ENCODE measurements around the gene TMEM175. TPM values are rescaled to one million over a fixed set of nuclear protein-coding genes. Genes with fewer than 3 reads are reported as not detected.
A peak's percentile ranks its signal among the peaks of the same experiment; 100 is the strongest.
"Not testable (repeated sequence)": the region's sequence is repeated elsewhere in the genome, so short reads cannot be mapped to it uniquely, and the experiment has no call there.

The TMEM175 gene
- total RNA-seq, 2 donors from 2014 or later = 20.2 to 24.0 TPM

GRCh38 chr4:929096-929765, 3.0 kb upstream of the TMEM175 start:
- H3K27me3 ChIP-seq = no peaks in the 10 kb centered on the region
- H3K4me1 ChIP-seq = peaks cover 0 to 66% of the 10 kb centered on the region in 2 donors
- TF ChIP-seq CTCF (IDR thresholded peaks at IDR 0.05) = no peak
- H3K4me3 ChIP-seq = no peak overlapping the region
- no peak overlapping the region for H3K27ac ChIP-seq
- no peaks in the 10 kb centered on the region for H3K36me3 ChIP-seq
- no peak for DNase-seq (ENCODE audit: low spot score)
- no peaks in the 10 kb centered on the region for H3K9me3 ChIP-seq

- no peak for DNase-seq (ENCODE audit: low spot score)
- Histone ChIP-seq H3K4me1 (peaks cover 0 to 61% of the 10 kb centered on the region in 2 donors), H3K9me3 (no peaks in the 10 kb centered on the region), H3K27ac (no peak overlapping the region), H3K4me3 (no peak overlapping the region), H3K27me3 (no peaks in the 10 kb centered on the region), H3K36me3 (no peaks in the 10 kb centered on the region)
- no peak for TF ChIP-seq CTCF (IDR thresholded peaks at IDR 0.05)
Observed at GRCh38 chr4:930028-930551, 2.2 kb upstream of the TMEM175 start.

- Histone ChIP-seq H3K27me3 (no peaks in the 10 kb centered on the region), H3K36me3 (no peaks in the 10 kb centered on the region), H3K4me1 (peaks cover 0 to 53% of the 10 kb centered on the region in 2 donors), H3K4me3 (peak overlapping the region; percentile 96 to 100), H3K9me3 (no peaks in the 10 kb centered on the region), H3K27ac (peak overlapping the region in 1 of 2 donors; percentile 92)
- no peak for DNase-seq (ENCODE audit: low spot score)
- no peak for TF ChIP-seq CTCF (IDR thresholded peaks at IDR 0.05)
Observed at GRCh38 chr4:930827-931193, 1.4 kb upstream of the TMEM175 start.

- Histone ChIP-seq H3K4me1 (peaks cover 0 to 48% of the 10 kb centered on the region in 2 donors), H3K9me3 (no peaks in the 10 kb centered on the region), H3K36me3 (no peaks in the 10 kb centered on the region), H3K4me3 (peak overlapping the region; percentile 96 to 100), H3K27ac (peak overlapping the region; percentile 90 to 92), H3K27me3 (no peaks in the 10 kb centered on the region)
- DNase-seq (ENCODE audit: low spot score) = no peak
- no peak for TF ChIP-seq CTCF (IDR thresholded peaks at IDR 0.05)
Observed at GRCh38 chr4:931194-931959, 883 bp upstream of the TMEM175 start.

GRCh38 chr4:932713-933070, 432 bp downstream of the TMEM175 start:
- peaks cover 0 to 43% of the 10 kb centered on the region in 2 donors for H3K4me1 ChIP-seq
- no peaks in the 10 kb centered on the region for H3K9me3 ChIP-seq
- no peaks in the 10 kb centered on the region for H3K36me3 ChIP-seq
- peak overlapping the region; percentile 90 to 92 for H3K27ac ChIP-seq
- no peaks in the 10 kb centered on the region for H3K27me3 ChIP-seq
- DNase-seq (ENCODE audit: low spot score) = no peak
- H3K4me3 ChIP-seq = peak overlapping the region; percentile 96 to 100
- no peak for TF ChIP-seq CTCF (IDR thresholded peaks at IDR 0.05)

GRCh38 chr4:939508-939907, 7.2 kb downstream of the TMEM175 start:
- not testable (repeated sequence) for H3K4me3 ChIP-seq; H3K4me1 ChIP-seq; H3K27me3 ChIP-seq; H3K27ac ChIP-seq; H3K9me3 ChIP-seq; DNase-seq (ENCODE audit: low spot score); H3K36me3 ChIP-seq
